GM04504 (cell line): ENCODE data around the gene GRID1.

ENCODE experiments used
- DNase-seq: peaks from one replicate; pipeline ENCODE4 v3.0.0-alpha.2; 2012; ENCODE audit warnings: low read depth

GRID1 gene

GRCh38 chr10:85696893-85697292 lies 669.7 kb downstream of the GRID1 start:
- DNase-seq: no peak

GRCh38 chr10:85682621-85683020 lies 684.0 kb downstream of the GRID1 start:
- DNase-seq: no peak

GRCh38 chr10:85679710-85680109 lies 686.9 kb downstream of the GRID1 start:
- DNase-seq: no peak

GRCh38 chr10:85679061-85679460 lies 687.5 kb downstream of the GRID1 start:
- no peak for DNase-seq

GRCh38 chr10:85674851-85675250 lies 691.7 kb downstream of the GRID1 start:
- DNase-seq: no peak

- no peak for DNase-seq
These were observed 693.3 kb downstream of the GRID1 start for GRCh38 chr10:85673270-85673669.

- no peak for DNase-seq
These were observed 695.1 kb downstream of the GRID1 start for GRCh38 chr10:85671530-85671929.

- DNase-seq: no peak
These were observed 698.1 kb downstream of the GRID1 start for GRCh38 chr10:85668522-85668921.

GRCh38 chr10:85667638-85668233 lies 698.9 kb downstream of the GRID1 start:
- DNase-seq: no peak

GRCh38 chr10:85666987-85667386 lies 699.6 kb downstream of the GRID1 start:
- no peak for DNase-seq

- no peak for DNase-seq
These were observed 700.5 kb downstream of the GRID1 start for GRCh38 chr10:85666102-85666501.

- DNase-seq: no peak
These were observed 700.9 kb downstream of the GRID1 start for GRCh38 chr10:85665681-85666080.

- DNase-seq: no peak
These were observed 701.5 kb downstream of the GRID1 start for GRCh38 chr10:85665078-85665477.

- no peak for DNase-seq
These were observed 705.5 kb downstream of the GRID1 start for GRCh38 chr10:85661123-85661522.

- no peak for DNase-seq
These were observed 707.3 kb downstream of the GRID1 start for GRCh38 chr10:85659331-85659730.

- no peak for DNase-seq
These were observed 708.1 kb downstream of the GRID1 start for GRCh38 chr10:85658518-85658917.

GRCh38 chr10:85657476-85658113 lies 709.0 kb downstream of the GRID1 start:
- DNase-seq: no peak

GRCh38 chr10:85655411-85655810 lies 711.2 kb downstream of the GRID1 start:
- no peak for DNase-seq

- no peak for DNase-seq
These were observed 715.1 kb downstream of the GRID1 start for GRCh38 chr10:85651497-85651882.

GRCh38 chr10:85650791-85651496 lies 715.7 kb downstream of the GRID1 start:
- no peak for DNase-seq

- DNase-seq: no peak
These were observed 717.1 kb downstream of the GRID1 start for GRCh38 chr10:85649461-85649860.

- no peak for DNase-seq
These were observed 718.3 kb downstream of the GRID1 start for GRCh38 chr10:85648279-85648754.

- DNase-seq: no peak
These were observed 718.9 kb downstream of the GRID1 start for GRCh38 chr10:85647741-85648140.
